GM23338 (cell line): ENCODE measurements around the gene TINAG.

Experiments used
- EZH2 ChIP-seq: fragments of 200-600 bp; sonication (generic); IDR thresholded peaks from one replicate; pipeline ENCODE4 v1.8.0; 2017; ENCODE audit warnings: antibody characterized with exemption, mild to moderate bottlenecking, low read depth; ENCODE audit not compliant: unreplicated experiment
- EZH2phosphoT487 ChIP-seq: fragments of 200-600 bp; sonication (generic); IDR thresholded peaks from one replicate; pipeline ENCODE4 v1.8.1; 2018; ENCODE audit warnings: antibody characterized with exemption; ENCODE audit not compliant: unreplicated experiment
- NANOG ChIP-seq: IDR thresholded peaks from 2 replicates; pipeline ENCODE4 v1.6.1; 2016; ENCODE audit warnings: antibody characterized with exemption, borderline replicate concordance
- POLR2AphosphoS5 ChIP-seq: IDR thresholded peaks from 2 replicates; pipeline ENCODE4 v1.6.1; 2016; ENCODE audit warnings: antibody characterized with exemption, low read depth
- ZNF114 ChIP-seq: fragments of 250-450 bp; sonication (Bioruptor Pico); IDR thresholded peaks from 2 replicates; pipeline ENCODE4 v1.5.0; 2020; ENCODE audit warnings: mild to moderate bottlenecking, moderate library complexity
- ZNF331 ChIP-seq: fragments of 250-450 bp; sonication (Bioruptor Pico); IDR thresholded peaks from 2 replicates; pipeline ENCODE4 v1.5.0; 2020; ENCODE audit warnings: low read depth, mild to moderate bottlenecking, moderate library complexity
- TF ChIP-seq, protein P1 (sequence below), 2 experiments: fragments of 200-600 bp in 1 of 2; sonication (generic) in 1 of 2; conservative IDR thresholded peaks; 2 replicates each; pipeline versions ENCODE4 v1.5.1 to v1.6.1; 2016 to 2017; ENCODE audit warnings: antibody characterized with exemption in 2 of 2, low read depth in 2 of 2, mild to moderate bottlenecking in 2 of 2, moderate library complexity in 1 of 2
- TF ChIP-seq, protein P2 (sequence below): fragments of 250-450 bp; sonication (Bioruptor Pico); IDR thresholded peaks from 2 replicates; pipeline ENCODE4 v1.5.0; 2020; ENCODE audit warnings: mild to moderate bottlenecking, moderate library complexity

DNA sequence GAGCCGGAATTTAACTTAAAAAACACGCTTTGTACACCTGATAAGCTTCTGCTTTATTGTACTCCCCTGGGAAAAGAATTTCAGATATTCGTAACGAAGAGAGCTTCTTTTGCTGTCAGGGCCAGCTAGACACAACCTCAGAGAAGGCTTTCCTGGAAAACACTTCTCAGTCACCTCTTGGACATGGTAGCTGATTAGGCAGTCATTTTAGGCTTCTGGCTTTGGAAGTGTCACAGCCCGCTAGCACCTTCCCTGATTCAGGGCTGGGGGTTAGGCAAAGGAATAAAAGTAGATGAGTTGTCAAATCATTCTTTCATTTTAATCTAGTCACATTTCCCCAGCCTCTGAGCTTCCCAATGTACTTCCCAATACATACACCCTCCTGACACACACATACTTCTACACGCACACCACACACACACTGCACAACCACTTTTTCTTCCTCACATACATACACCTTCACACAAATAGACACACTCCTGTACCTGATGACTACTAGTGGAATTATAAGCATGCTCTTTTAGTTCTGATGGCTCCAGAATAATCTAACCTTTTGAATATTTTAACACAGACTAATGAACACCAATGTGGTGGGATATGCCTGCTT, 34.9 kb upstream of the TINAG start:
- TF ChIP-seq, protein P1, sequence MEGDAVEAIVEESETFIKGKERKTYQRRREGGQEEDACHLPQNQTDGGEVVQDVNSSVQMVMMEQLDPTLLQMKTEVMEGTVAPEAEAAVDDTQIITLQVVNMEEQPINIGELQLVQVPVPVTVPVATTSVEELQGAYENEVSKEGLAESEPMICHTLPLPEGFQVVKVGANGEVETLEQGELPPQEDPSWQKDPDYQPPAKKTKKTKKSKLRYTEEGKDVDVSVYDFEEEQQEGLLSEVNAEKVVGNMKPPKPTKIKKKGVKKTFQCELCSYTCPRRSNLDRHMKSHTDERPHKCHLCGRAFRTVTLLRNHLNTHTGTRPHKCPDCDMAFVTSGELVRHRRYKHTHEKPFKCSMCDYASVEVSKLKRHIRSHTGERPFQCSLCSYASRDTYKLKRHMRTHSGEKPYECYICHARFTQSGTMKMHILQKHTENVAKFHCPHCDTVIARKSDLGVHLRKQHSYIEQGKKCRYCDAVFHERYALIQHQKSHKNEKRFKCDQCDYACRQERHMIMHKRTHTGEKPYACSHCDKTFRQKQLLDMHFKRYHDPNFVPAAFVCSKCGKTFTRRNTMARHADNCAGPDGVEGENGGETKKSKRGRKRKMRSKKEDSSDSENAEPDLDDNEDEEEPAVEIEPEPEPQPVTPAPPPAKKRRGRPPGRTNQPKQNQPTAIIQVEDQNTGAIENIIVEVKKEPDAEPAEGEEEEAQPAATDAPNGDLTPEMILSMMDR (conservative IDR thresholded peaks at IDR 0.05; ENCODE audit: low read depth in 2 of 2), result no peak
- TF ChIP-seq NANOG (no peak), EZH2 (no peak), ZNF114 (CRISPR knock-in tag) (no peak), POLR2AphosphoS5 (no peak), EZH2phosphoT487 (no peak), ZNF331 (no peak)
- TF ChIP-seq, protein P2, sequence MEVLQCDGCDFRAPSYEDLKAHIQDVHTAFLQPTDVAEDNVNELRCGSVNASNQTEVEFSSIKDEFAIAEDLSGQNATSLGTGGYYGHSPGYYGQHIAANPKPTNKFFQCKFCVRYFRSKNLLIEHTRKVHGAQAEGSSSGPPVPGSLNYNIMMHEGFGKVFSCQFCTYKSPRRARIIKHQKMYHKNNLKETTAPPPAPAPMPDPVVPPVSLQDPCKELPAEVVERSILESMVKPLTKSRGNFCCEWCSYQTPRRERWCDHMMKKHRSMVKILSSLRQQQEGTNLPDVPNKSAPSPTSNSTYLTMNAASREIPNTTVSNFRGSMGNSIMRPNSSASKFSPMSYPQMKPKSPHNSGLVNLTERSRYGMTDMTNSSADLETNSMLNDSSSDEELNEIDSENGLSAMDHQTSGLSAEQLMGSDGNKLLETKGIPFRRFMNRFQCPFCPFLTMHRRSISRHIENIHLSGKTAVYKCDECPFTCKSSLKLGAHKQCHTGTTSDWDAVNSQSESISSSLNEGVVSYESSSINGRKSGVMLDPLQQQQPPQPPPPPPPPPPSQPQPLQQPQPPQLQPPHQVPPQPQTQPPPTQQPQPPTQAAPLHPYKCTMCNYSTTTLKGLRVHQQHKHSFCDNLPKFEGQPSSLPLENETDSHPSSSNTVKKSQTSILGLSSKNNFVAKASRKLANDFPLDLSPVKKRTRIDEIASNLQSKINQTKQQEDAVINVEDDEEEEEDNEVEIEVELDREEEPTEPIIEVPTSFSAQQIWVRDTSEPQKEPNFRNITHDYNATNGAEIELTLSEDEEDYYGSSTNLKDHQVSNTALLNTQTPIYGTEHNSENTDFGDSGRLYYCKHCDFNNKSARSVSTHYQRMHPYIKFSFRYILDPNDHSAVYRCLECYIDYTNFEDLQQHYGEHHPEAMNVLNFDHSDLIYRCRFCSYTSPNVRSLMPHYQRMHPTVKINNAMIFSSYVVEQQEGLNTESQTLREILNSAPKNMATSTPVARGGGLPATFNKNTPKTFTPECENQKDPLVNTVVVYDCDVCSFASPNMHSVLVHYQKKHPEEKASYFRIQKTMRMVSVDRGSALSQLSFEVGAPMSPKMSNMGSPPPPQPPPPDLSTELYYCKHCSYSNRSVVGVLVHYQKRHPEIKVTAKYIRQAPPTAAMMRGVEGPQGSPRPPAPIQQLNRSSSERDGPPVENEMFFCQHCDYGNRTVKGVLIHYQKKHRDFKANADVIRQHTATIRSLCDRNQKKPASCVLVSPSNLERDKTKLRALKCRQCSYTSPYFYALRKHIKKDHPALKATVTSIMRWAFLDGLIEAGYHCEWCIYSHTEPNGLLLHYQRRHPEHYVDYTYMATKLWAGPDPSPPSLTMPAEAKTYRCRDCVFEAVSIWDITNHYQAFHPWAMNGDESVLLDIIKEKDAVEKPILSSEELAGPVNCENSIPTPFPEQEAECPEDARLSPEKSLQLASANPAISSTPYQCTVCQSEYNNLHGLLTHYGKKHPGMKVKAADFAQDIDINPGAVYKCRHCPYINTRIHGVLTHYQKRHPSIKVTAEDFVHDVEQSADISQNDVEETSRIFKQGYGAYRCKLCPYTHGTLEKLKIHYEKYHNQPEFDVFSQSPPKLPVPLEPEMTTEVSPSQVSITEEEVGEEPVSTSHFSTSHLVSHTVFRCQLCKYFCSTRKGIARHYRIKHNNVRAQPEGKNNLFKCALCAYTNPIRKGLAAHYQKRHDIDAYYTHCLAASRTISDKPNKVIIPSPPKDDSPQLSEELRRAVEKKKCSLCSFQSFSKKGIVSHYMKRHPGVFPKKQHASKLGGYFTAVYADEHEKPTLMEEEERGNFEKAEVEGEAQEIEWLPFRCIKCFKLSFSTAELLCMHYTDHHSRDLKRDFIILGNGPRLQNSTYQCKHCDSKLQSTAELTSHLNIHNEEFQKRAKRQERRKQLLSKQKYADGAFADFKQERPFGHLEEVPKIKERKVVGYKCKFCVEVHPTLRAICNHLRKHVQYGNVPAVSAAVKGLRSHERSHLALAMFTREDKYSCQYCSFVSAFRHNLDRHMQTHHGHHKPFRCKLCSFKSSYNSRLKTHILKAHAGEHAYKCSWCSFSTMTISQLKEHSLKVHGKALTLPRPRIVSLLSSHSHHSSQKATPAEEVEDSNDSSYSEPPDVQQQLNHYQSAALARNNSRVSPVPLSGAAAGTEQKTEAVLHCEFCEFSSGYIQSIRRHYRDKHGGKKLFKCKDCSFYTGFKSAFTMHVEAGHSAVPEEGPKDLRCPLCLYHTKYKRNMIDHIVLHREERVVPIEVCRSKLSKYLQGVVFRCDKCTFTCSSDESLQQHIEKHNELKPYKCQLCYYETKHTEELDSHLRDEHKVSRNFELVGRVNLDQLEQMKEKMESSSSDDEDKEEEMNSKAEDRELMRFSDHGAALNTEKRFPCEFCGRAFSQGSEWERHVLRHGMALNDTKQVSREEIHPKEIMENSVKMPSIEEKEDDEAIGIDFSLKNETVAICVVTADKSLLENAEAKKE (CRISPR knock-in tag), result no peak
